DOHH2 (cell line): ENCODE data around the gene C2CD4D.

Source experiments
- H3F3A ChIP-seq: fragments of 200-600 bp; sonication (generic), shearing (Covaris generic); 2 replicates; pipeline ENCODE4 v1.6.0; 2016; ENCODE audit warnings: antibody characterized with exemption, mild to moderate bottlenecking; ENCODE audit not compliant: control insufficient read depth, insufficient read depth
- H3K27ac ChIP-seq: fragments of 200-600 bp; sonication (generic); 2 replicates; pipeline ENCODE4 v1.5.1; 2014; ENCODE audit warnings: low read depth, mild to moderate bottlenecking, low read length, moderate library complexity
- H3K27me3 ChIP-seq: fragments of 200-600 bp; sonication (generic); 2 replicates; pipeline ENCODE4 v1.6.1; 2014; ENCODE audit warnings: mild to moderate bottlenecking, low read length, mixed read lengths; ENCODE audit not compliant: control insufficient read depth
- H3K36me3 ChIP-seq: fragments of 200-600 bp; sonication (generic); 2 replicates; pipeline ENCODE4 v1.6.1; 2014; ENCODE audit warnings: mild to moderate bottlenecking, low read length, moderate library complexity, mixed read lengths; ENCODE audit not compliant: control insufficient read depth
- H3K4me1 ChIP-seq: fragments of 200-600 bp; sonication (generic); 2 replicates; pipeline ENCODE4 v1.6.1; 2014; ENCODE audit warnings: mild to moderate bottlenecking, low read length, mixed read lengths; ENCODE audit not compliant: control insufficient read depth
- H3K4me2 ChIP-seq: fragments of 200-600 bp; sonication (generic); 2 replicates; pipeline ENCODE4 v1.6.0; 2014; ENCODE audit warnings: mild to moderate bottlenecking, low read length, moderate library complexity
- H3K4me3 ChIP-seq: fragments of 200-600 bp; sonication (generic); 2 replicates; pipeline ENCODE4 v1.5.1; 2014; ENCODE audit warnings: mild to moderate bottlenecking, low read length, mixed read lengths
- H3K79me2 ChIP-seq: fragments of 200-600 bp; sonication (generic); 2 replicates; pipeline ENCODE4 v1.6.1; 2014; ENCODE audit warnings: mild to moderate bottlenecking, low read length, mixed read lengths; ENCODE audit not compliant: control insufficient read depth
- H3K9me2 ChIP-seq: fragments of 200-600 bp; sonication (generic); replicated peaks from 2 replicates; pipeline ENCODE4 v1.6.1; 2014; ENCODE audit warnings: mild to moderate bottlenecking, low read length, mixed read lengths; ENCODE audit not compliant: control insufficient read depth
- H3K9me3 ChIP-seq: fragments of 200-600 bp; sonication (generic); 2 replicates; pipeline ENCODE4 v1.6.1; 2014; ENCODE audit warnings: antibody characterized with exemption, low read length, mixed read lengths; ENCODE audit not compliant: control insufficient read depth, insufficient read depth
- H4K20me1 ChIP-seq: fragments of 200-600 bp; sonication (generic); 2 replicates; pipeline ENCODE4 v1.6.0; 2014; ENCODE audit warnings: low read depth, mild to moderate bottlenecking, antibody characterized with exemption, low read length, moderate library complexity; ENCODE audit not compliant: control insufficient read depth, insufficient read depth
- EZH2phosphoT487 ChIP-seq: fragments of 200-600 bp; sonication (generic); IDR thresholded peaks from 2 replicates; pipeline ENCODE4 v1.6.1; 2017; ENCODE audit warnings: borderline replicate concordance, mild to moderate bottlenecking, antibody characterized with exemption, low read length, moderate library complexity, mixed read lengths
- TF ChIP-seq, protein P1 (sequence below): fragments of 200-600 bp; sonication (generic); IDR thresholded peaks from one replicate; pipeline ENCODE4 v1.5.1; 2014; ENCODE audit warnings: antibody characterized with exemption, mild to moderate bottlenecking, low read depth, low read length; ENCODE audit not compliant: poor library complexity, severe bottlenecking

C2CD4D gene

DNA sequence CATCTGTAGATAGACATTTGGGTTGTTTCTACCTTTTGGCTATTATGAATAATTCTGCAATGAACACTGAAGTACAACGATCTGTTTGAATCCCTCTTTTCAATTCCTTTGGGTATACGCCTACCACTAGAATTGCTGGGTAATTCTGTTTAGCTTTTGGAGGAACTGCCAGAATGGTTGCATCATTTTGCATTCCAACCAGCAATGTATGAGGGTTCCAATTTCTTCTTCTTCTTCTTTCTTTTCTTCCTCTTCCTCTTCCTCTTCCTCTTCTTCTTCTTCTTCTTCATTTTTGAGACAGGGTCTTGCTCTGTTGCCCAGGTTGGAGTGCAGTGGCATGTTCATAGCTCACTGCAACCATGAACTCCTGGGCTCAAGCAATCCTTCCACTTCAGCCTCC is 27.7 kb upstream of the C2CD4D start:
- H3F3A ChIP-seq: no peaks in the 10 kb centered on the region
- H3K27ac ChIP-seq: no peak overlapping the region
- no peaks in the 10 kb centered on the region for H3K79me2 ChIP-seq
- H3K36me3 ChIP-seq: no peaks in the 10 kb centered on the region
- no peaks in the 10 kb centered on the region for H4K20me1 ChIP-seq
- no peaks in the 10 kb centered on the region for H3K9me3 ChIP-seq
- no peaks in the 10 kb centered on the region for H3K9me2 ChIP-seq
- no peak overlapping the region for H3K4me3 ChIP-seq
- no peak overlapping the region for H3K4me2 ChIP-seq
- 0 out of 2 replicates have a peak, but pooled peaks cover 3% of the 10 kb centered on the region for H3K4me1 ChIP-seq
- H3K27me3 ChIP-seq: peaks cover 14% of the 10 kb centered on the region
- TF ChIP-seq EZH2phosphoT487: no peak
- TF ChIP-seq, protein P1, sequence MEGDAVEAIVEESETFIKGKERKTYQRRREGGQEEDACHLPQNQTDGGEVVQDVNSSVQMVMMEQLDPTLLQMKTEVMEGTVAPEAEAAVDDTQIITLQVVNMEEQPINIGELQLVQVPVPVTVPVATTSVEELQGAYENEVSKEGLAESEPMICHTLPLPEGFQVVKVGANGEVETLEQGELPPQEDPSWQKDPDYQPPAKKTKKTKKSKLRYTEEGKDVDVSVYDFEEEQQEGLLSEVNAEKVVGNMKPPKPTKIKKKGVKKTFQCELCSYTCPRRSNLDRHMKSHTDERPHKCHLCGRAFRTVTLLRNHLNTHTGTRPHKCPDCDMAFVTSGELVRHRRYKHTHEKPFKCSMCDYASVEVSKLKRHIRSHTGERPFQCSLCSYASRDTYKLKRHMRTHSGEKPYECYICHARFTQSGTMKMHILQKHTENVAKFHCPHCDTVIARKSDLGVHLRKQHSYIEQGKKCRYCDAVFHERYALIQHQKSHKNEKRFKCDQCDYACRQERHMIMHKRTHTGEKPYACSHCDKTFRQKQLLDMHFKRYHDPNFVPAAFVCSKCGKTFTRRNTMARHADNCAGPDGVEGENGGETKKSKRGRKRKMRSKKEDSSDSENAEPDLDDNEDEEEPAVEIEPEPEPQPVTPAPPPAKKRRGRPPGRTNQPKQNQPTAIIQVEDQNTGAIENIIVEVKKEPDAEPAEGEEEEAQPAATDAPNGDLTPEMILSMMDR: no peak

DNA sequence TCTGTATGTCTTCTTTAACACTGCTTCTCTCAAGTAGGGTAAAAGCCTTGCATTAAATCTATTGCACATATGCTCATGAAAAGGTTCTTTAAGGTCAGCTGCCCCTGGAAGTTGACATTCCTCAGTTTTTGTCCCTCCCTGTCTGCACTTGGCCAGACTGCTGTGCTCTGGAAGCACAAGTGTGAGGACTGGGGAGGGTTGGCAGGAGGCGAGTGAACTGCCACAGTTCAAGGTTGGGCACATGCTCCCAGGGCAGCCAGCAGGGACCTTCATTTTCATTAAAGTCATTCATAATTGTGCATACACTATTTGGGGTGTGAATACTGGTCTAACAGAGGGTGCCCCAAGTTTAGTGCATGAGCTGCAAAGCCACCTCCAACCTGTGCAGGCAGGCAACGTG is 24.8 kb upstream of the C2CD4D start:
- no peaks in the 10 kb centered on the region for H3K36me3 ChIP-seq
- H3K27ac ChIP-seq: no peak overlapping the region
- H3K9me3 ChIP-seq: no peaks in the 10 kb centered on the region
- H3K79me2 ChIP-seq: no peaks in the 10 kb centered on the region
- TF ChIP-seq EZH2phosphoT487: no peak
- TF ChIP-seq, protein P1: no peak
- no peak overlapping the region for H3K4me2 ChIP-seq
- H3F3A ChIP-seq: no peaks in the 10 kb centered on the region
- H4K20me1 ChIP-seq: no peaks in the 10 kb centered on the region
- H3K27me3 ChIP-seq: peaks cover 15% of the 10 kb centered on the region
- peaks cover 13% of the 10 kb centered on the region for H3K4me1 ChIP-seq
- no peak overlapping the region for H3K4me3 ChIP-seq
- H3K9me2 ChIP-seq: no peaks in the 10 kb centered on the region

DNA sequence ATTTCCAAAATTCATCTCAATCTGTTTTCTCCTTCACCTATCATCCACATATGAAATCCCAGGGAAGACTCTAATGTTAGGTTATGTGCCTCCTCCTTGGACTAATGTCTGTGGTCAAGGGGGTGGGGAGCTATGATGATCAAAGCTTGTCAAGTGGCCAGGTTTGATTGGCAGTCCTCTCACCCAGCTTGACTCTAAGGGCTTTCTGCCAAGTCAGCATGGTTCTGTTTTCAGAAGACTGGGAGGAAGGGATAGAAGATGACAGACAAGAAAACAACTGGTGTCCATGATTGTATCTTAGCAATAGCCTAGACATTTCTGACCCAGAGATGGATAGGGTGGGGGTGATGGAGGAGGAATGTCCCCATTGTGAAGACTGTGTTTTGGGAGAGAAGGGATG is 23.0 kb upstream of the C2CD4D start:
- TF ChIP-seq EZH2phosphoT487: no peak
- TF ChIP-seq, protein P1: no peak
- Histone ChIP-seq H3K9me2 (no peaks in the 10 kb centered on the region), H3K27ac (no peak overlapping the region), H3K36me3 (no peaks in the 10 kb centered on the region), H3K4me2 (no peak overlapping the region), H3K27me3 (peaks cover 15% of the 10 kb centered on the region), H3K4me1 (peaks cover 10% of the 10 kb centered on the region), H3K79me2 (no peaks in the 10 kb centered on the region), H3K4me3 (no peak overlapping the region), H3F3A (no peaks in the 10 kb centered on the region), H3K9me3 (no peaks in the 10 kb centered on the region), H4K20me1 (no peaks in the 10 kb centered on the region)
